Effector memory CD4-positive, alpha-beta T cell (primary cell): ENCODE results near the gene PGBD1.

Experiments used
- DNase-seq, 3 donors: peaks; one replicate each; pipeline ENCODE4 v3.0.0-alpha.2; 2020
- H3K27ac ChIP-seq: 2 replicates; pipeline ENCODE4 v1.7.0; 2013; ENCODE audit warnings: mild to moderate bottlenecking, low read length, moderate library complexity; ENCODE audit not compliant: insufficient read depth, poor library complexity, severe bottlenecking
- H3K27me3 ChIP-seq: replicated peaks from 2 replicates; pipeline ENCODE4 v1.7.0; 2013; ENCODE audit warnings: mild to moderate bottlenecking, low read length; ENCODE audit not compliant: insufficient read depth, control insufficient read depth, poor library complexity, severe bottlenecking
- H3K36me3 ChIP-seq: 2 replicates; pipeline ENCODE4 v1.7.0; 2013; ENCODE audit warnings: mild to moderate bottlenecking, low read length, moderate library complexity; ENCODE audit not compliant: control insufficient read depth, insufficient read depth
- H3K4me1 ChIP-seq: 2 replicates; pipeline ENCODE4 v1.7.0; 2013; ENCODE audit warnings: low read length, mild to moderate bottlenecking; ENCODE audit not compliant: control insufficient read depth, insufficient read depth, poor library complexity, severe bottlenecking
- H3K4me3 ChIP-seq: 2 replicates; pipeline ENCODE4 v1.7.0; 2013; ENCODE audit warnings: low read length, low read depth, mild to moderate bottlenecking; ENCODE audit not compliant: insufficient read depth, poor library complexity, severe bottlenecking
- H3K9me3 ChIP-seq: 2 replicates; pipeline ENCODE4 v1.7.0; 2013; ENCODE audit warnings: mild to moderate bottlenecking, low read length, moderate library complexity; ENCODE audit not compliant: control insufficient read depth
- total RNA-seq, 3 donors: gene quantifications; one replicate each; lab custom pipeline; 2026; lab: John Stamatoyannopoulos, UW

The PGBD1 gene, protein sequence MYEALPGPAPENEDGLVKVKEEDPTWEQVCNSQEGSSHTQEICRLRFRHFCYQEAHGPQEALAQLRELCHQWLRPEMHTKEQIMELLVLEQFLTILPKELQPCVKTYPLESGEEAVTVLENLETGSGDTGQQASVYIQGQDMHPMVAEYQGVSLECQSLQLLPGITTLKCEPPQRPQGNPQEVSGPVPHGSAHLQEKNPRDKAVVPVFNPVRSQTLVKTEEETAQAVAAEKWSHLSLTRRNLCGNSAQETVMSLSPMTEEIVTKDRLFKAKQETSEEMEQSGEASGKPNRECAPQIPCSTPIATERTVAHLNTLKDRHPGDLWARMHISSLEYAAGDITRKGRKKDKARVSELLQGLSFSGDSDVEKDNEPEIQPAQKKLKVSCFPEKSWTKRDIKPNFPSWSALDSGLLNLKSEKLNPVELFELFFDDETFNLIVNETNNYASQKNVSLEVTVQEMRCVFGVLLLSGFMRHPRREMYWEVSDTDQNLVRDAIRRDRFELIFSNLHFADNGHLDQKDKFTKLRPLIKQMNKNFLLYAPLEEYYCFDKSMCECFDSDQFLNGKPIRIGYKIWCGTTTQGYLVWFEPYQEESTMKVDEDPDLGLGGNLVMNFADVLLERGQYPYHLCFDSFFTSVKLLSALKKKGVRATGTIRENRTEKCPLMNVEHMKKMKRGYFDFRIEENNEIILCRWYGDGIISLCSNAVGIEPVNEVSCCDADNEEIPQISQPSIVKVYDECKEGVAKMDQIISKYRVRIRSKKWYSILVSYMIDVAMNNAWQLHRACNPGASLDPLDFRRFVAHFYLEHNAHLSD
- total RNA-seq: 1.2 to 2.1 (median 1.7) reads per million in 3 donors

- no peak for DNase-seq
- peaks cover 10% of the 10 kb centered on the region for H3K27me3 ChIP-seq
- H3K4me1 ChIP-seq: peaks cover 7% of the 10 kb centered on the region
- no peak within 1 kb of the TSS for H3K27ac ChIP-seq
- peak within 1 kb of the TSS; percentile 37 for H3K4me3 ChIP-seq
- H3K36me3 ChIP-seq: peaks cover under 1% of the 10 kb centered on the region
- H3K9me3 ChIP-seq: no peaks in the 10 kb centered on the region
Measured at GRCh38 chr6:28281288-28282064, at the start of gene PGBD1. PGBD1 (plus strand) TSS chr6:28281572; CDS start chr6:28283814, 2,242 bp downstream.

DNA sequence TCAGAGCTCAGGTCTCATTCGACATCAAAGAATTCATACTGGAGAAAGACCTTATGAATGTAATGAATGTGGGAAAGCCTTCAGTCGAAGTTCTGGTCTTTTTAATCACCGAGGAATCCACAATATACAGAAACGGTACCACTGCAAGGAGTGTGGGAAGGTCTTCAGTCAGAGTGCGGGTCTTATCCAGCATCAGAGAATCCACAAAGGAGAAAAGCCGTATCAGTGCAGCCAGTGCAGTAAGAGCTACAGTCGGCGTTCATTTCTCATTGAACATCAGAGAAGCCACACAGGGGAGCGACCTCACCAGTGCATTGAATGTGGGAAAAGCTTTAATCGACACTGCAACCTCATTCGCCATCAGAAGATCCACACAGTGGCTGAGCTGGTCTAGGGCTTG lies 48.6 kb upstream of the PGBD1 start:
- no peak for DNase-seq
- H3K4me1 ChIP-seq: no peaks in the 10 kb centered on the region
- H3K9me3 ChIP-seq: no peaks in the 10 kb centered on the region
- no peak overlapping the region for H3K4me3 ChIP-seq
- no peak overlapping the region for H3K27ac ChIP-seq
- H3K36me3 ChIP-seq: no peaks in the 10 kb centered on the region
- H3K27me3 ChIP-seq: no peaks in the 10 kb centered on the region

- H3K9me3 ChIP-seq: no peaks in the 10 kb centered on the region
- no peaks in the 10 kb centered on the region for H3K4me1 ChIP-seq
- H3K36me3 ChIP-seq: no peaks in the 10 kb centered on the region
- no peaks in the 10 kb centered on the region for H3K27me3 ChIP-seq
- H3K4me3 ChIP-seq: no peak overlapping the region
- no peak for DNase-seq
- H3K27ac ChIP-seq: no peak overlapping the region
Measured at GRCh38 chr6:28235912-28236452, 45.4 kb upstream of the PGBD1 start.

DNA sequence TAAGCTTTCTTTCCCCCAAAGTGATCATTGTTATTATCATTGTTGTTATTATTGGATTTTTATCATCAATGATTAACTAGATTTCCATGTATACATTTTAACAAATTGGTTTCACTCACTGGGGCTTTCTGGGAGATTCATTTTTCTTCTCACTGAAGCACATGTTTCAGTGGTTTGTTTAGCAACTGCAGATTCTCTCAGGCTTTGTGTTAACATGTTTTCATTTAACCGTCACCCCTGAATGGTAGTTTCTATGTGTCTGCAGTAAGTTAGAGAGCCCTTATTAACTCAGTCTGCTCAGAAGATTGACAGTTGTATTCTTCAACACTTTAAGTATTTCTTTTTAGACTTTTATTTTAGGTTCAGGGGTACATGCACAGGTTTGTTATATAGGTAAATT lies 41.7 kb upstream of the PGBD1 start:
- Histone ChIP-seq H3K4me1 (no peaks in the 10 kb centered on the region), H3K9me3 (no peaks in the 10 kb centered on the region), H3K27me3 (no peaks in the 10 kb centered on the region), H3K36me3 (no peaks in the 10 kb centered on the region), H3K4me3 (no peak overlapping the region), H3K27ac (no peak overlapping the region)
- no peak for DNase-seq

- H3K9me3 ChIP-seq: no peaks in the 10 kb centered on the region
- H3K36me3 ChIP-seq: peaks cover 7% of the 10 kb centered on the region
- no peaks in the 10 kb centered on the region for H3K4me1 ChIP-seq
- DNase-seq: no peak
- H3K27me3 ChIP-seq: no peaks in the 10 kb centered on the region
- H3K4me3 ChIP-seq: no peak overlapping the region
- no peak overlapping the region for H3K27ac ChIP-seq
Measured at GRCh38 chr6:28240471-28240870, 40.9 kb upstream of the PGBD1 start.

- no peaks in the 10 kb centered on the region for H3K9me3 ChIP-seq
- no peaks in the 10 kb centered on the region for H3K4me1 ChIP-seq
- DNase-seq: no peak
- no peak overlapping the region for H3K4me3 ChIP-seq
- H3K27ac ChIP-seq: no peak overlapping the region
- H3K27me3 ChIP-seq: no peaks in the 10 kb centered on the region
- peaks cover 29% of the 10 kb centered on the region for H3K36me3 ChIP-seq
Measured at GRCh38 chr6:28243946-28244345, 37.4 kb upstream of the PGBD1 start.

GRCh38 chr6:28245206-28245941 lies 36.0 kb upstream of the PGBD1 start:
- no peaks in the 10 kb centered on the region for H3K9me3 ChIP-seq
- no peaks in the 10 kb centered on the region for H3K27me3 ChIP-seq
- peaks cover 29% of the 10 kb centered on the region for H3K36me3 ChIP-seq
- H3K27ac ChIP-seq: no peak overlapping the region
- no peaks in the 10 kb centered on the region for H3K4me1 ChIP-seq
- DNase-seq: no peak
- H3K4me3 ChIP-seq: no peak overlapping the region

- Histone ChIP-seq H3K27me3 (no peaks in the 10 kb centered on the region), H3K4me3 (no peak overlapping the region), H3K27ac (no peak overlapping the region), H3K9me3 (no peaks in the 10 kb centered on the region), H3K36me3 (peaks cover 29% of the 10 kb centered on the region), H3K4me1 (peaks cover 14% of the 10 kb centered on the region)
- DNase-seq: no peak
Measured at GRCh38 chr6:28248916-28249315, 32.5 kb upstream of the PGBD1 start.

DNA sequence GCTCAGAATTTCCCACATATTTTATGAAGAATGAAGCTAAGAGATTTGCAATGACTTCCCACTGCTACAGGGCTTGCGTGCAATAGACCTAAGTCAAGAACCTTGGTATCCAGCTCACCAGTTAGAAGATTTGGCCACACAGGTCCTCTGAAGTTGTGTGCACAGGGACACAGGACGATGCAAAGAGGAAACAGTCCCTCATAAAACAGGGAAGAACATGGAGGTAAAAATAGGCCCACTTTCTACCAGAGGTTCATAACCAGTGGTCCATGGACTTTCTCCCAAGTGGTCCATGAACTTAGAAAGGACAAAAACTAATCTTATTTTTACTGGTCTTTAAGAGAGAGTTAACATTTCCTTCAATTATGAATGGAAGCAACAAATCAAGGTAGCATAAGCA lies 30.6 kb upstream of the PGBD1 start:
- peaks cover 20% of the 10 kb centered on the region for H3K36me3 ChIP-seq
- H3K9me3 ChIP-seq: no peaks in the 10 kb centered on the region
- H3K27me3 ChIP-seq: no peaks in the 10 kb centered on the region
- H3K4me3 ChIP-seq: no peak overlapping the region
- H3K4me1 ChIP-seq: peaks cover 14% of the 10 kb centered on the region
- no peak for DNase-seq
- no peak overlapping the region for H3K27ac ChIP-seq
